HCT116 (cell line): ENCODE data around the gene RNF112. TPM values are rescaled to one million over a fixed set of nuclear protein-coding genes. Genes with fewer than 3 reads are reported as not detected.

Experiments
- ATAC-seq: fragments of 200-7000 bp; cut with Tn5 transposase; 2 replicates; pipeline ENCODE4 v1.9.1; 2020; ENCODE audit warnings: mild to moderate bottlenecking, moderate library complexity
- BruUV-seq: library from RNA; stranded (reverse); fragments of 400-500 nt; replicated peaks from 2 replicates; lab custom pipeline; 2021; lab: Mats Ljungman, UMichigan
- CTCF ChIA-PET: fragments of 300-600 bp; sonication (Branson Sonifier 250); formaldehyde crosslinking; loops from one replicate; lab custom pipeline; 2021; ENCODE audit warnings: antibody characterized with exemption; lab: Charles Lee
- POLR2A ChIA-PET: fragments of 300-600, 350-600 bp; sonication (Branson Sonifier 250); formaldehyde crosslinking; loops from one replicate; lab custom pipeline; 2021; ENCODE audit warnings: antibody characterized with exemption; lab: Charles Lee
- RAD21 ChIA-PET, 2 experiments: fragments of 300-600 bp; sonication (Branson Sonifier 250); formaldehyde crosslinking; loops; one replicate each; lab custom pipeline; 2023; ENCODE audit warnings: low total read pairs in 2 of 2; ENCODE audit not compliant: uncharacterized antibody in 2 of 2, unreplicated experiment in 2 of 2, low non-redundant PET in 1 of 2; lab: Charles Lee
- DNase-seq: peaks from one replicate; pipeline ENCODE4 v3.0.0-alpha.2; 2010; ENCODE audit warnings: low read depth, low spot score
- H2AFZ ChIP-seq: fragments of 200-600 bp; shearing (Covaris generic), sonication (generic); 2 replicates; pipeline ENCODE4 v1.6.1; 2017; ENCODE audit warnings: low read depth, mixed run types, mixed read lengths, antibody characterized with exemption, low read length; ENCODE audit not compliant: poor library complexity, severe bottlenecking
- H3K27ac ChIP-seq: 2 replicates; pipeline ENCODE4 v1.5.1; 2012; ENCODE audit warnings: low read depth, low read length
- H3K27me3 ChIP-seq: fragments of 200-600 bp; sonication (generic); 2 replicates; pipeline ENCODE4 v1.6.1; 2016; ENCODE audit warnings: mixed run types, low read length, mixed read lengths; ENCODE audit not compliant: insufficient read depth
- H3K36me3 ChIP-seq, 2 experiments: fragments of 200-500 bp in 1 of 2; fragments of 200-600 bp in 1 of 2; sonication (Bioruptor generic) in 1 of 2; sonication (generic) in 1 of 2; 2 replicates each; pipeline versions ENCODE4 v1.5.1 to v1.6.1; 2014 to 2016; ENCODE audit warnings: low read length in 2 of 2, inconsistent platforms in 1 of 2, mixed read lengths in 1 of 2, mixed run types in 1 of 2; ENCODE audit not compliant: insufficient read depth in 2 of 2, control insufficient read depth in 1 of 2
- H3K4me1 ChIP-seq, 2 experiments: fragments of 200-600 bp in 1 of 2; sonication (generic) in 1 of 2; 2 replicates each; pipeline versions ENCODE4 v1.5.1 to v1.6.1; 2012 to 2017; ENCODE audit warnings: low read length in 2 of 2, inconsistent platforms in 1 of 2, mild to moderate bottlenecking in 1 of 2, mixed read lengths in 1 of 2, mixed run types in 1 of 2, moderate library complexity in 1 of 2; ENCODE audit not compliant: insufficient read depth in 2 of 2, control insufficient read depth in 1 of 2
- H3K4me2 ChIP-seq: fragments of 200-600 bp; sonication (generic); 2 replicates; pipeline ENCODE4 v1.6.1; 2017; ENCODE audit warnings: mixed run types, low read length, mixed read lengths
- H3K4me3 ChIP-seq, 2 experiments: fragments of 200-600 bp in 1 of 2; sonication (generic) in 1 of 2; replicated peaks in 1 of 2; 2 replicates each; pipeline ENCODE4 v1.5.1; 2011 to 2016; ENCODE audit warnings: low read length in 2 of 2, control low read depth in 1 of 2, low read depth in 1 of 2, mild to moderate bottlenecking in 1 of 2, mixed read lengths in 1 of 2, mixed run types in 1 of 2
- H3K79me2 ChIP-seq: fragments of 200-600 bp; sonication (generic); 2 replicates; pipeline ENCODE4 v1.6.1; 2017; ENCODE audit warnings: mild to moderate bottlenecking, mixed run types, low read length, moderate library complexity, mixed read lengths; ENCODE audit not compliant: insufficient read depth
- H3K9ac ChIP-seq: fragments of 200-600 bp; sonication (generic); 2 replicates; pipeline ENCODE4 v1.6.1; 2016; ENCODE audit warnings: low read length, mixed read lengths
- H3K9me2 ChIP-seq: fragments of 200-600 bp; sonication (generic), shearing (Covaris generic); 2 replicates; pipeline ENCODE4 v1.6.1; 2017; ENCODE audit warnings: mixed run types, mild to moderate bottlenecking, moderate library complexity; ENCODE audit not compliant: insufficient read depth
- H3K9me3 ChIP-seq, 2 experiments: fragments of 200-500 bp in 1 of 2; fragments of 200-600 bp in 1 of 2; sonication (Bioruptor generic) in 1 of 2; sonication (generic) in 1 of 2; 2 replicates each; pipeline ENCODE4 v1.6.1; 2014 to 2017; ENCODE audit warnings: low read length in 2 of 2, mixed read lengths in 2 of 2, inconsistent platforms in 1 of 2, low read depth in 1 of 2, mild to moderate bottlenecking in 1 of 2, mixed run types in 1 of 2, moderate library complexity in 1 of 2; ENCODE audit not compliant: control insufficient read depth in 1 of 2, insufficient read depth in 1 of 2
- H4K20me1 ChIP-seq: fragments of 200-600 bp; sonication (generic), shearing (Covaris generic); 2 replicates; pipeline ENCODE4 v1.6.1; 2017; ENCODE audit warnings: mixed run types, mild to moderate bottlenecking, moderate library complexity; ENCODE audit not compliant: insufficient read depth
- ATF3 ChIP-seq: IDR thresholded peaks from 2 replicates; pipeline ENCODE4 v1.6.1; 2012
- CBX3 ChIP-seq: IDR thresholded peaks from 2 replicates; pipeline ENCODE4 v1.6.1; 2012; ENCODE audit warnings: low read depth
- CEBPB ChIP-seq: IDR thresholded peaks from 2 replicates; pipeline ENCODE4 v1.6.1; 2012; ENCODE audit warnings: low read depth
- CTCF ChIP-seq, 3 experiments: fragments of 200-600 bp in 1 of 3; sonication (generic) in 1 of 3; IDR thresholded peaks in 2 of 3; conservative IDR thresholded peaks in 1 of 3; 2 replicates each; pipeline ENCODE4 v1.5.1; 2012 to 2017; ENCODE audit warnings: low read depth in 2 of 3, low read length in 2 of 3, antibody characterized with exemption in 1 of 3, borderline replicate concordance in 1 of 3, control low read depth in 1 of 3, mild to moderate bottlenecking in 1 of 3, mixed read lengths in 1 of 3, mixed run types in 1 of 3, moderate library complexity in 1 of 3; ENCODE audit not compliant: insufficient read depth in 1 of 3
- EGR1 ChIP-seq: IDR thresholded peaks from 2 replicates; pipeline ENCODE4 v1.6.1; 2012; ENCODE audit warnings: low read depth
- ELF1 ChIP-seq: IDR thresholded peaks from 2 replicates; pipeline ENCODE4 v1.6.1; 2012; ENCODE audit warnings: low read depth, borderline replicate concordance
- EZH2 ChIP-seq: fragments of 200-600 bp; sonication (generic); IDR thresholded peaks from 2 replicates; pipeline ENCODE4 v1.6.1; 2017; ENCODE audit warnings: antibody characterized with exemption, mixed run types
- EZH2phosphoT487 ChIP-seq: fragments of 200-600 bp; IDR thresholded peaks from 2 replicates; pipeline ENCODE4 v1.6.1; 2018; ENCODE audit warnings: antibody characterized with exemption, borderline replicate concordance
- FOSL1 ChIP-seq: IDR thresholded peaks from 2 replicates; pipeline ENCODE4 v1.6.1; 2012; ENCODE audit warnings: low read depth
- JUND ChIP-seq: IDR thresholded peaks from 2 replicates; pipeline ENCODE4 v1.6.1; 2012
- POLR2A ChIP-seq: IDR thresholded peaks from 2 replicates; pipeline ENCODE4 v1.7.0; 2011; ENCODE audit warnings: borderline replicate concordance; ENCODE audit not compliant: insufficient read depth, insufficient read length; ENCODE audit errors: extremely low read depth
- RAD21 ChIP-seq: IDR thresholded peaks from 2 replicates; pipeline ENCODE4 v1.6.1; 2012; ENCODE audit warnings: low read depth, mild to moderate bottlenecking
- TCF7L2 ChIP-seq: IDR thresholded peaks from 2 replicates; pipeline ENCODE4 v1.7.0; 2011; ENCODE audit warnings: borderline replicate concordance, inconsistent platforms; ENCODE audit not compliant: insufficient read depth, insufficient read length; ENCODE audit errors: extremely low read depth
- YY1 ChIP-seq: IDR thresholded peaks from 2 replicates; pipeline ENCODE4 v1.6.1; 2011; ENCODE audit warnings: low read length, low read depth, moderate library complexity, mild to moderate bottlenecking; ENCODE audit not compliant: insufficient replicate concordance; ENCODE audit errors: extremely low read depth
- ZFX ChIP-seq: fragments of 450-650 bp; IDR thresholded peaks from 2 replicates; pipeline ENCODE4 v1.6.1; 2017
- intact Hi-C: fragments of 100-400 bp; cut with micrococcal nuclease; formaldehyde crosslinking; loops from 2 replicates; pipeline ENCODE4 v1.10.0; 2022
- total RNA-seq: library from RNA; stranded (reverse); gene quantifications from one replicate; pipeline ENCODE4 v1.2.1, GENCODE V29; 2021; ENCODE audit not compliant: unreplicated experiment
- TF ChIP-seq, protein P1 (sequence below): IDR thresholded peaks from 2 replicates; pipeline ENCODE4 v1.6.1; 2012

RNF112 gene
- total RNA-seq, 1 experiment from 2014 or later = 0.98 TPM

DNA sequence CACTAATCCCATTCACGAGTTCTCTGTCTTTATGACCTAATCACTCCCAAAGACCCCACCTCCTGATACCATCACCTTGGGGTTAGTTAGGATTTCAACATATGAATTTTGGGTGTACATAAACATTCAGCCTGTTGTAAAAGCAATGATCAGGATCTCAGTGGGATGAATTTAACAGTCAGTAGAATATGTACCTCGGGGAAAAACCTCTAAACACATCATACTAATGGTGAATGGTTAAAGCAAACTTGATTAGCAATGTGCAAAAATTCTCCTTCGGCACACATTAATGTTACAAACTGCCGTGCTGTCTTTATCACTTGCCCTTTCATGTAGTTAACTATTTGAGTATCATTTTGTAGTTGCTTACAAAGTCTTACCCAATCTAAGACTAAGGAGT lies 10.2 kb downstream of the RNF112 start:
- no peaks in the 10 kb centered on the region for H3K27me3 ChIP-seq
- H3K4me2 ChIP-seq = no peak overlapping the region
- intact Hi-C loops = no loop called here
- no peaks in the 10 kb centered on the region for H3K9me2 ChIP-seq
- ChIA-PET CTCF (no interaction called here), POLR2A (no interaction called here), RAD21 (no interaction called here)
- H3K9me3 ChIP-seq = no peaks in the 10 kb centered on the region
- BruUV-seq = no TSS peak
- no peak for DNase-seq
- no peaks in the 10 kb centered on the region for H3K79me2 ChIP-seq
- no peak for TF ChIP-seq ELF1
- TF ChIP-seq FOSL1 = no peak
- TF ChIP-seq POLR2A = no peak
- H3K9ac ChIP-seq = no peak overlapping the region
- peaks cover 0 to 10% of the 10 kb centered on the region in 2 experiments; a peak in 2 of 4 replicates for H3K4me1 ChIP-seq
- H2AFZ ChIP-seq = no peak overlapping the region
- no peak overlapping the region for H3K4me3 ChIP-seq
- no peaks in the 10 kb centered on the region for H4K20me1 ChIP-seq
- no peaks in the 10 kb centered on the region for H3K36me3 ChIP-seq
- no peak overlapping the region for H3K27ac ChIP-seq
- no peak for ATAC-seq

GRCh38 chr17:19421926-19422325 lies 10.9 kb downstream of the RNF112 start:
- TF ChIP-seq EZH2 (no peak), EGR1 (no peak), POLR2A (no peak), CEBPB (no peak), YY1 (no peak), RAD21 (no peak), CBX3 (no peak), ZFX (no peak), EZH2phosphoT487 (no peak), TCF7L2 (no peak), JUND (no peak), CTCF (IDR thresholded peaks at IDR 0.05 in 2 of 3, conservative IDR thresholded peaks at IDR 0.05 in 1 of 3; ENCODE audit: borderline replicate concordance in 1 of 3, insufficient read depth in 1 of 3, low read depth in 2 of 3, low read length in 2 of 3) (no peak), FOSL1 (no peak), ATF3 (no peak)
- TF ChIP-seq, protein P1, sequence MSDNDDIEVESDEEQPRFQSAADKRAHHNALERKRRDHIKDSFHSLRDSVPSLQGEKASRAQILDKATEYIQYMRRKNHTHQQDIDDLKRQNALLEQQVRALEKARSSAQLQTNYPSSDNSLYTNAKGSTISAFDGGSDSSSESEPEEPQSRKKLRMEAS = no peak
- Histone ChIP-seq H3K9me2 (no peaks in the 10 kb centered on the region), H3K79me2 (no peaks in the 10 kb centered on the region), H4K20me1 (no peaks in the 10 kb centered on the region), H3K4me1 (peaks cover 0 to 10% of the 10 kb centered on the region in 2 experiments; a peak in 2 of 4 replicates), H3K9me3 (no peaks in the 10 kb centered on the region), H3K4me3 (no peak overlapping the region), H3K27me3 (no peaks in the 10 kb centered on the region), H3K27ac (no peak overlapping the region), H3K36me3 (no peaks in the 10 kb centered on the region), H3K4me2 (no peak overlapping the region), H2AFZ (no peak overlapping the region), H3K9ac (no peak overlapping the region)
- ATAC-seq (no peak), DNase-seq (no peak)
- no TSS peak for BruUV-seq
- ChIA-PET CTCF (no interaction called here), RAD21 (no interaction called here), POLR2A (no interaction called here)
- intact Hi-C loops = no loop called here
